Fibroblast of lung (primary cell): ENCODE measurements around the gene THRB. TPM values are rescaled to one million over a fixed set of nuclear protein-coding genes. Genes with fewer than 3 reads are reported as not detected.

ENCODE experiments used
- DNase-seq, 2 donors: peaks; one replicate each; pipeline versions ENCODE4 v3.0.0 to v3.0.0-alpha.2; 2010; ENCODE audit warnings: low read depth in 2 of 2
- H2AFZ ChIP-seq: 2 replicates; pipeline ENCODE4 v1.5.1; 2012; ENCODE audit warnings: low read length, control low read depth, inconsistent platforms
- H3K27ac ChIP-seq: 2 replicates; pipeline ENCODE4 v1.5.1; 2011; ENCODE audit warnings: low read length, control low read depth; ENCODE audit not compliant: insufficient read depth
- H3K27me3 ChIP-seq: 2 replicates; pipeline ENCODE4 v1.5.1; 2011; ENCODE audit warnings: mild to moderate bottlenecking, low read length; ENCODE audit not compliant: control insufficient read depth, insufficient read depth
- H3K36me3 ChIP-seq: 2 replicates; pipeline ENCODE4 v1.5.1; 2011; ENCODE audit warnings: low read length; ENCODE audit not compliant: control insufficient read depth, insufficient read depth
- H3K4me1 ChIP-seq: 2 replicates; pipeline ENCODE4 v1.5.1; 2011; ENCODE audit warnings: low read length; ENCODE audit not compliant: control insufficient read depth, insufficient read depth; ENCODE audit errors: extremely low read depth
- H3K4me2 ChIP-seq: 2 replicates; pipeline ENCODE4 v1.5.1; 2011; ENCODE audit warnings: low read length, control low read depth; ENCODE audit not compliant: insufficient read depth; ENCODE audit errors: extremely low read depth
- H3K4me3 ChIP-seq, 4 experiments: fragments of 200-600 bp in 1 of 4; sonication (generic) in 1 of 4; replicated peaks in 1 of 4; 2 replicates each; pipeline ENCODE4 v1.5.1; 2011 to 2016; ENCODE audit warnings: low read length in 4 of 4, low read depth in 3 of 4, mild to moderate bottlenecking in 3 of 4, control low read depth in 2 of 4, inconsistent platforms in 1 of 4, mixed read lengths in 1 of 4; ENCODE audit not compliant: insufficient read depth in 1 of 4; ENCODE audit errors: control extremely low read depth in 1 of 4
- H3K79me2 ChIP-seq: 2 replicates; pipeline ENCODE4 v1.5.1; 2012; ENCODE audit warnings: mild to moderate bottlenecking, low read length, inconsistent platforms; ENCODE audit not compliant: control insufficient read depth, insufficient read depth
- H3K9ac ChIP-seq: 2 replicates; pipeline ENCODE4 v1.5.1; 2011; ENCODE audit warnings: mild to moderate bottlenecking, low read length, control low read depth; ENCODE audit not compliant: insufficient read depth
- H3K9me3 ChIP-seq: 2 replicates; pipeline ENCODE4 v1.5.1; 2012; ENCODE audit warnings: low read depth, low read length; ENCODE audit not compliant: control insufficient read depth, insufficient read depth
- H4K20me1 ChIP-seq: 2 replicates; pipeline ENCODE4 v1.5.1; 2011; ENCODE audit warnings: low read length; ENCODE audit not compliant: control insufficient read depth, insufficient read depth; ENCODE audit errors: extremely low read depth
- CTCF ChIP-seq, 2 donors: IDR thresholded peaks in 1 of 2; conservative IDR thresholded peaks in 1 of 2; 1 replicate in 1 of 2; 2 replicates in 1 of 2; pipeline ENCODE4 v1.5.1; 2011 to 2012; ENCODE audit warnings: low read length in 2 of 2, control low read depth in 1 of 2, inconsistent platforms in 1 of 2, low read depth in 1 of 2, mild to moderate bottlenecking in 1 of 2
- EZH2 ChIP-seq: IDR thresholded peaks from 2 replicates; pipeline ENCODE4 v1.5.1; 2012; ENCODE audit warnings: low read length, control low read depth, mild to moderate bottlenecking; ENCODE audit errors: missing control alignments
- polyA plus RNA-seq, 2 donors: library from polyadenylated mRNA; depleted of rRNA in 1 of 2; stranded (reverse) in 1 of 2; unstranded in 1 of 2; fragments of >200 nt; gene quantifications; 2 replicates each; pipeline ENCODE4 v1.2.1, GENCODE V29; 2011 to 2012; ENCODE audit warnings: missing spikeins in 1 of 2
- total RNA-seq: library from RNA; depleted of rRNA; stranded (reverse); fragments of >200 nt; gene quantifications from 2 replicates; pipeline ENCODE4 v1.2.1, GENCODE V29; 2014

Gene THRB
- total and polyA plus RNA-seq, 2 donors (not counting 1 experiment from before 2014, with no cell fraction given), result 4.2 to 7.4 TPM

GRCh38 chr3:24136624-24137310 is 357.9 kb downstream of the THRB start:
- H3K36me3 ChIP-seq, result no peaks in the 10 kb centered on the region
- no peaks in the 10 kb centered on the region for H4K20me1 ChIP-seq
- no peaks in the 10 kb centered on the region for H3K27me3 ChIP-seq
- H3K4me3 ChIP-seq, result no peak overlapping the region
- no peak overlapping the region for H3K27ac ChIP-seq
- no peak overlapping the region for H3K4me2 ChIP-seq
- H3K9me3 ChIP-seq, result no peaks in the 10 kb centered on the region
- no peaks in the 10 kb centered on the region for H3K79me2 ChIP-seq
- no peak for DNase-seq
- TF ChIP-seq CTCF (conservative IDR thresholded peaks at IDR 0.05 in 1 of 2, IDR thresholded peaks at IDR 0.05 in 1 of 2; ENCODE audit: low read depth in 1 of 2, low read length in 2 of 2) (no peak), EZH2 (no peak)
- H2AFZ ChIP-seq, result no peak overlapping the region
- H3K9ac ChIP-seq, result no peak overlapping the region
- H3K4me1 ChIP-seq, result peaks cover 4% of the 10 kb centered on the region

GRCh38 chr3:24135280-24135679 is 359.4 kb downstream of the THRB start:
- TF ChIP-seq EZH2, result no peak
- TF ChIP-seq CTCF (conservative IDR thresholded peaks at IDR 0.05 in 1 of 2, IDR thresholded peaks at IDR 0.05 in 1 of 2; ENCODE audit: low read depth in 1 of 2, low read length in 2 of 2), result no peak
- Histone ChIP-seq H3K4me3 (no peak overlapping the region), H3K79me2 (no peaks in the 10 kb centered on the region), H3K36me3 (no peaks in the 10 kb centered on the region), H3K4me2 (no peak overlapping the region), H3K9ac (no peak overlapping the region), H3K27me3 (no peaks in the 10 kb centered on the region), H3K27ac (no peak overlapping the region), H3K4me1 (peaks cover 4% of the 10 kb centered on the region), H3K9me3 (no peaks in the 10 kb centered on the region), H4K20me1 (no peaks in the 10 kb centered on the region), H2AFZ (no peak overlapping the region)
- DNase-seq, result no peak

GRCh38 chr3:24133942-24134341 is 360.7 kb downstream of the THRB start:
- Histone ChIP-seq H3K79me2 (no peaks in the 10 kb centered on the region), H3K4me1 (peaks cover 8% of the 10 kb centered on the region), H3K4me3 (no peak overlapping the region), H3K36me3 (no peaks in the 10 kb centered on the region), H2AFZ (no peak overlapping the region), H3K9me3 (no peaks in the 10 kb centered on the region), H3K27ac (no peak overlapping the region), H3K9ac (no peak overlapping the region), H3K4me2 (no peak overlapping the region), H4K20me1 (no peaks in the 10 kb centered on the region), H3K27me3 (no peaks in the 10 kb centered on the region)
- no peak for TF ChIP-seq CTCF (conservative IDR thresholded peaks at IDR 0.05 in 1 of 2, IDR thresholded peaks at IDR 0.05 in 1 of 2; ENCODE audit: low read depth in 1 of 2, low read length in 2 of 2)
- TF ChIP-seq EZH2, result no peak
- DNase-seq, result no peak
